HG03460 (cell line): ENCODE measurements around the gene EML5.
"Not testable (repeated sequence)": the region's sequence is repeated elsewhere in the genome, so short reads cannot be mapped to it uniquely, and the experiment has no call there.

Experiments
- ATAC-seq: cut with Tn5 transposase; IDR thresholded peaks from one replicate; pipeline ENCODE4 v1.9.1; 2021; ENCODE audit not compliant: unreplicated experiment

Gene EML5

GRCh38 chr14:88804035-88804434 lies 11.3 kb upstream of the EML5 start:
- no peak for ATAC-seq

- no peak for ATAC-seq
Observed at GRCh38 chr14:88802596-88802995, 9.8 kb upstream of the EML5 start.

GRCh38 chr14:88799522-88799921 lies 6.8 kb upstream of the EML5 start:
- ATAC-seq = no peak

GRCh38 chr14:88798156-88798555 lies 5.4 kb upstream of the EML5 start:
- no peak for ATAC-seq

GRCh38 chr14:88793259-88793625 lies 489 bp upstream of the EML5 start:
- no peak for ATAC-seq

- ATAC-seq = no peak
Observed at GRCh38 chr14:88791629-88792472, 902 bp downstream of the EML5 start.

- ATAC-seq = no peak
Observed at GRCh38 chr14:88791252-88791621, 1.5 kb downstream of the EML5 start.

GRCh38 chr14:88790501-88791251 lies 2.1 kb downstream of the EML5 start:
- ATAC-seq = no peak

GRCh38 chr14:88789573-88789972 lies 3.2 kb downstream of the EML5 start:
- not testable (repeated sequence) for ATAC-seq

GRCh38 chr14:88786715-88787114 lies 6.0 kb downstream of the EML5 start:
- no peak for ATAC-seq

GRCh38 chr14:88785911-88786310 lies 6.8 kb downstream of the EML5 start:
- ATAC-seq = no peak

GRCh38 chr14:88775532-88775931 lies 17.2 kb downstream of the EML5 start:
- no peak for ATAC-seq

GRCh38 chr14:88770736-88771135 lies 22.0 kb downstream of the EML5 start:
- no peak for ATAC-seq

GRCh38 chr14:88765130-88765529 lies 27.6 kb downstream of the EML5 start:
- ATAC-seq = no peak

GRCh38 chr14:88753873-88754272 lies 38.9 kb downstream of the EML5 start:
- no peak for ATAC-seq

- no peak for ATAC-seq
Observed at GRCh38 chr14:88750945-88751344, 41.8 kb downstream of the EML5 start.

- no peak for ATAC-seq
Observed at GRCh38 chr14:88750413-88750812, 42.3 kb downstream of the EML5 start.

GRCh38 chr14:88749139-88749538 lies 43.6 kb downstream of the EML5 start:
- no peak for ATAC-seq

GRCh38 chr14:88748288-88748687 lies 44.5 kb downstream of the EML5 start:
- no peak for ATAC-seq

GRCh38 chr14:88746052-88746451 lies 46.7 kb downstream of the EML5 start:
- no peak for ATAC-seq

GRCh38 chr14:88737245-88737644 lies 55.5 kb downstream of the EML5 start:
- ATAC-seq = no peak

- no peak for ATAC-seq
Observed at GRCh38 chr14:88733121-88733520, 59.6 kb downstream of the EML5 start.
